ENCODE data around the gene ZDHHC4. TPM values are rescaled to one million over a fixed set of nuclear protein-coding genes. Genes with fewer than 3 reads are reported as not detected.
A peak's percentile ranks its signal among the peaks of the same experiment; 100 is the strongest.

The ZDHHC4 gene
- total and polyA plus RNA-seq, 10 of the 15 experiments (the other 5 are each of a cell fraction or from before 2014, with no cell fraction given) = 30.6 to 74.3 (median 35.8) TPM

GRCh38 chr7:6553448-6554044 is 23.7 kb upstream of the ZDHHC4 start:
- TF ChIP-seq LARP7 (IDR thresholded peaks at IDR 0.05) = no peak
- peak in 1 of 3 experiments; percentile 13; a peak in 1 of 6 replicates for TF ChIP-seq CTCF (IDR thresholded peaks at IDR 0.05 in 2 of 3, conservative IDR thresholded peaks at IDR 0.05 in 1 of 3; ENCODE audit: control insufficient read depth in 2 of 3, extremely low read depth in 1 of 3, insufficient read depth in 1 of 3, low read depth in 3 of 3, low read length in 3 of 3)
- in situ Hi-C loops (cut with MboI) = no loop called here
- no peaks in the 10 kb centered on the region for H3K79me2 ChIP-seq (ENCODE audit: control insufficient read depth, insufficient read depth, low read length)
- ChIA-PET RAD21 (ENCODE audit: unreplicated experiment) (no interaction called here), CTCF (no interaction called here), POLR2A (no interaction called here), SMC1A (ENCODE audit: uncharacterized antibody, unreplicated experiment) (no interaction called here)
- H3K4me2 ChIP-seq (ENCODE audit: control insufficient read depth, insufficient read depth) = no peak overlapping the region
- no peak overlapping the region for H2AFZ ChIP-seq (ENCODE audit: control insufficient read depth, low read depth, low read length)
- no peak overlapping the region for H3K9ac ChIP-seq (ENCODE audit: control insufficient read depth, insufficient read depth, low read length)
- intact Hi-C loops (cut with micrococcal nuclease; ENCODE audit: unreplicated experiment) = no loop called here
- H3K27me3 ChIP-seq (replicated peaks in 1 of 2; ENCODE audit: control insufficient read depth in 2 of 2, insufficient read depth in 2 of 2, low read length in 1 of 2) = no peaks in the 10 kb centered on the region
- ATAC-seq = peak; percentile 34
- no peaks in the 10 kb centered on the region for H3K4me1 ChIP-seq (ENCODE audit: control insufficient read depth, insufficient read depth, low read length)
- H3K36me3 ChIP-seq (ENCODE audit: control insufficient read depth in 2 of 2, insufficient read depth in 2 of 2, low read length in 1 of 2) = no peaks in the 10 kb centered on the region
- 68% methylated on average over 7 of the region's 7 CpGs for WGBS (ENCODE audit: insufficient coverage, insufficient replicate concordance, low lambda C conversion rate, missing lambda C conversion rate)
- no peak for DNase-seq (ENCODE audit: low read depth, low spot score)
- no peak overlapping the region for H3K4me3 ChIP-seq
- BruUV-seq (replicated peaks) = no TSS peak
- no peak overlapping the region for H3K27ac ChIP-seq (ENCODE audit: control insufficient read depth, insufficient read depth)
- H4K20me1 ChIP-seq (ENCODE audit: control insufficient read depth, insufficient read depth) = no peaks in the 10 kb centered on the region
- no peak for FAIRE-seq
- no peaks in the 10 kb centered on the region for H3K9me3 ChIP-seq (replicated peaks; ENCODE audit: control insufficient read depth, insufficient read depth, low read length)

- intact Hi-C loops (cut with micrococcal nuclease; ENCODE audit: unreplicated experiment) = no loop called here
- FAIRE-seq (no peak), ATAC-seq (peak; percentile 31; the same call in 1 of the 3 replicates), DNase-seq (ENCODE audit: low read depth, low spot score) (no peak)
- TF ChIP-seq PAX8 (IDR thresholded peaks at IDR 0.05) (no peak), ZNF384 (IDR thresholded peaks at IDR 0.05; ENCODE audit: borderline replicate concordance, low read depth, low read length) (0 out of 2 replicates have a peak, but pooled peaks have one; percentile 30)
- ChIA-PET SMC1A (ENCODE audit: uncharacterized antibody, unreplicated experiment) (no interaction called here), RAD21 (ENCODE audit: unreplicated experiment) (no interaction called here), POLR2A (no interaction called here), CTCF (no interaction called here)
- Histone ChIP-seq H3K36me3 (ENCODE audit: control insufficient read depth in 2 of 2, insufficient read depth in 2 of 2, low read length in 1 of 2) (no peaks in the 10 kb centered on the region), H3K27ac (ENCODE audit: control insufficient read depth, insufficient read depth) (no peak overlapping the region), H3K9me3 (replicated peaks; ENCODE audit: control insufficient read depth, insufficient read depth, low read length) (no peaks in the 10 kb centered on the region), H3K79me2 (ENCODE audit: control insufficient read depth, insufficient read depth, low read length) (no peaks in the 10 kb centered on the region), H4K20me1 (ENCODE audit: control insufficient read depth, insufficient read depth) (no peaks in the 10 kb centered on the region), H3K4me2 (ENCODE audit: control insufficient read depth, insufficient read depth) (0 out of 2 replicates have a peak overlapping the region, but pooled peaks have one; percentile 42), H3K27me3 (replicated peaks in 1 of 2; ENCODE audit: control insufficient read depth in 2 of 2, insufficient read depth in 2 of 2, low read length in 1 of 2) (no peaks in the 10 kb centered on the region), H3K4me1 (ENCODE audit: control insufficient read depth, insufficient read depth, low read length) (no peaks in the 10 kb centered on the region), H3K9ac (ENCODE audit: control insufficient read depth, insufficient read depth, low read length) (no peak overlapping the region), H3K4me3 (no peak overlapping the region), H2AFZ (ENCODE audit: control insufficient read depth, low read depth, low read length) (no peak overlapping the region)
- in situ Hi-C loops (cut with MboI) = no loop called here
- WGBS (ENCODE audit: insufficient coverage, insufficient replicate concordance, low lambda C conversion rate, missing lambda C conversion rate) = 37% methylated on average over 7 of the region's 7 CpGs
- no TSS peak for BruUV-seq (replicated peaks)
Observed at GRCh38 chr7:6554848-6555247, 22.4 kb upstream of the ZDHHC4 start.
